Mammary epithelial cell (primary cell): Measurements from ENCODE around the gene BCORL1.

Source experiments
- EZH2 ChIP-seq: IDR thresholded peaks from 2 replicates; pipeline ENCODE4 v1.6.1; 2012; ENCODE audit warnings: low read length, inconsistent platforms, borderline replicate concordance
- TF ChIP-seq, protein P1 (sequence below), 2 donors: IDR thresholded peaks in 1 of 2; conservative IDR thresholded peaks in 1 of 2; 2 replicates each; pipeline ENCODE4 v1.5.1; 2011 to 2012; ENCODE audit warnings: inconsistent platforms in 2 of 2, low read length in 2 of 2, mild to moderate bottlenecking in 2 of 2, control low read depth in 1 of 2, low read depth in 1 of 2; ENCODE audit not compliant: insufficient read depth in 1 of 2; ENCODE audit errors: extremely low read depth in 1 of 2

DNA sequence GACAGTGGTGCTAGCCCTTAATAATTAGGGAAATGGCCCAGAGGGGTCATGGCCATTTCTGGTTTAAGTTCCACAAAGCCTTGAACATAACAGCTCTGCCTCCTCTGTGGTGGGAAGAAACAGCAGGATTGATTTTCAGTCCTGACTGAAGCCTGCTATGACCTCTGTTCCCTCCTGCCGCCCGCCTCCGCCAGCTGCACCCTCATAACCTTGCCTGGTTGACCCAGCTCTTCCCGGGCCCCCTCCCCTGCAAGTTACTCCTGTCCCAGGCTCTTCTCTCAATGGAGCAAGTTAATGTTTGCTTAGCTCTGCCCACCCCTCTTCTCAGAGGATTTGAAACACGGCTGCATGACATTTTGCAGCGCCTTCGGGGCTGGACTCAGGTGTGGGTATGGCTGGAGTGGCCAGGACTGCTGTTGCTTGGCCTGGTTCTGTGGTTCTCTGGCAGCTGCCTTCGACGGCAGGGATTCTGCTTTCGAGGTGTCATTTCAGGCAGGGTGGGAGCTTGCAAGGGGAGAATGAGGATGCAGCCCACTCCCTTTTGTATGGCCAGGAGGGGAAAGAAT lies 27.3 kb downstream of the BCORL1 start:
- TF ChIP-seq, protein P1, sequence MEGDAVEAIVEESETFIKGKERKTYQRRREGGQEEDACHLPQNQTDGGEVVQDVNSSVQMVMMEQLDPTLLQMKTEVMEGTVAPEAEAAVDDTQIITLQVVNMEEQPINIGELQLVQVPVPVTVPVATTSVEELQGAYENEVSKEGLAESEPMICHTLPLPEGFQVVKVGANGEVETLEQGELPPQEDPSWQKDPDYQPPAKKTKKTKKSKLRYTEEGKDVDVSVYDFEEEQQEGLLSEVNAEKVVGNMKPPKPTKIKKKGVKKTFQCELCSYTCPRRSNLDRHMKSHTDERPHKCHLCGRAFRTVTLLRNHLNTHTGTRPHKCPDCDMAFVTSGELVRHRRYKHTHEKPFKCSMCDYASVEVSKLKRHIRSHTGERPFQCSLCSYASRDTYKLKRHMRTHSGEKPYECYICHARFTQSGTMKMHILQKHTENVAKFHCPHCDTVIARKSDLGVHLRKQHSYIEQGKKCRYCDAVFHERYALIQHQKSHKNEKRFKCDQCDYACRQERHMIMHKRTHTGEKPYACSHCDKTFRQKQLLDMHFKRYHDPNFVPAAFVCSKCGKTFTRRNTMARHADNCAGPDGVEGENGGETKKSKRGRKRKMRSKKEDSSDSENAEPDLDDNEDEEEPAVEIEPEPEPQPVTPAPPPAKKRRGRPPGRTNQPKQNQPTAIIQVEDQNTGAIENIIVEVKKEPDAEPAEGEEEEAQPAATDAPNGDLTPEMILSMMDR (conservative IDR thresholded peaks at IDR 0.05 in 1 of 2, IDR thresholded peaks at IDR 0.05 in 1 of 2; ENCODE audit: extremely low read depth in 1 of 2, insufficient read depth in 1 of 2, low read depth in 1 of 2, low read length in 2 of 2) = no peak
- no peak for TF ChIP-seq EZH2
